Endodermal cell (in vitro differentiated cells): Measurements from ENCODE around the gene AHNAK. TPM values are rescaled to one million over a fixed set of nuclear protein-coding genes. Genes with fewer than 3 reads are reported as not detected.

Experiments
- DNase-seq: peaks from one replicate; pipeline ENCODE4 v3.0.0-alpha.2; 2017
- H3K27ac ChIP-seq: 2 replicates; pipeline ENCODE4 v1.5.1; 2013; ENCODE audit warnings: mild to moderate bottlenecking, low read depth, low read length, moderate library complexity
- H3K27me3 ChIP-seq: 2 replicates; pipeline ENCODE4 v1.6.1; 2013; ENCODE audit warnings: mild to moderate bottlenecking, low read length, moderate library complexity; ENCODE audit not compliant: insufficient read depth, control insufficient read depth, poor library complexity, severe bottlenecking
- H3K36me3 ChIP-seq: 2 replicates; pipeline ENCODE4 v1.7.0; 2013; ENCODE audit warnings: mild to moderate bottlenecking, low read length, moderate library complexity; ENCODE audit not compliant: control insufficient read depth, insufficient read depth
- H3K4me1 ChIP-seq: one replicate; pipeline ENCODE4 v1.7.0; 2013; ENCODE audit warnings: low read length; ENCODE audit not compliant: control insufficient read depth, insufficient read depth
- H3K4me3 ChIP-seq: 2 replicates; pipeline ENCODE4 v1.5.1; 2013; ENCODE audit warnings: mild to moderate bottlenecking, low read length, moderate library complexity
- H3K9ac ChIP-seq: 2 replicates; pipeline ENCODE4 v1.6.1; 2013; ENCODE audit warnings: mild to moderate bottlenecking, low read length, moderate library complexity; ENCODE audit not compliant: poor library complexity, severe bottlenecking; ENCODE audit errors: extremely low read depth
- H3K9me3 ChIP-seq: 2 replicates; pipeline ENCODE4 v1.6.1; 2013; ENCODE audit warnings: mild to moderate bottlenecking, low read length, moderate library complexity; ENCODE audit not compliant: control insufficient read depth
- H3K27ac Mint-ChIP-seq: 2 replicates; pipeline ENCODE4 v1.8.0; 2020; ENCODE audit warnings: mixed read lengths
- H3K27me3 Mint-ChIP-seq: 2 replicates; pipeline ENCODE4 v1.8.0; 2021; ENCODE audit warnings: mild to moderate bottlenecking, mixed read lengths; ENCODE audit not compliant: insufficient read depth
- H3K36me3 Mint-ChIP-seq: 2 replicates; pipeline ENCODE4 v1.8.0; 2020; ENCODE audit warnings: low read depth, mixed read lengths
- H3K4me1 Mint-ChIP-seq: 2 replicates; pipeline ENCODE4 v1.8.0; 2020; ENCODE audit warnings: mixed read lengths
- H3K4me3 Mint-ChIP-seq: 2 replicates; pipeline ENCODE4 v1.8.0; 2020; ENCODE audit warnings: mild to moderate bottlenecking, moderate library complexity, mixed read lengths
- H3K9me3 Mint-ChIP-seq: 2 replicates; pipeline ENCODE4 v1.8.0; 2020; ENCODE audit warnings: mild to moderate bottlenecking, mixed read lengths
- CTCF ChIP-seq: fragments of 200-600 bp; sonication (generic); conservative IDR thresholded peaks from 2 replicates; pipeline ENCODE4 v1.5.0; 2021; ENCODE audit warnings: antibody characterized with exemption, mild to moderate bottlenecking
- WGBS, 2 experiments: methylation state at CpG; one replicate each; pipeline versions ENCODE4 v1.1.5 to v1.1.7; 2013; ENCODE audit warnings: missing lambda C conversion rate in 2 of 2, mixed read lengths in 1 of 2; ENCODE audit not compliant: insufficient coverage in 1 of 2, insufficient read length in 1 of 2; 5-methylcytosine and 5-hydroxymethylcytosine counted together
- long read RNA-seq, 4 experiments: library from polyadenylated mRNA in 2 of 4; library from RNA in 1 of 4; library from capped mRNA in 1 of 4; stranded (forward) in 3 of 4; unstranded in 1 of 4; transcript quantifications; one replicate each; pipeline ENCODE4 v2.0.0, GENCODE V29; 2020 to 2021; ENCODE audit warnings: inconsistent platforms in 1 of 4
- polyA plus RNA-seq, 2 experiments: library from polyadenylated mRNA; stranded (reverse); fragments of 50-300 nt; gene quantifications; one replicate each; pipeline ENCODE4 v1.2.3, GENCODE V29; 2013
- total RNA-seq, 2 donors: library from RNA; stranded (reverse); fragmentation: NEBNext Ultra II Directional in 1 of 2; extraction: Animal tissue kit (Norgen Biotek cat#: 25700) in 1 of 2; gene quantifications; 2 replicates in 1 of 2; 3 replicates in 1 of 2; pipeline ENCODE4 v1.2.1, GENCODE V29; 2021

AHNAK gene
- total RNA-seq: 100 to 1,000 TPM; 109 to 165 TPM
- 18.4 TPM for polyA plus RNA-seq (2013, experiment 1 of 2)
- polyA plus RNA-seq (2013, experiment 2 of 2): 24.8 TPM
- long read RNA-seq, experiment 1, partial matches to known transcripts: 0 of 42 reads
- long read RNA-seq, experiment 1, other reads (novel, unspliced or antisense): 40 of 42 reads
- long read RNA-seq, experiment 2, full-length matches to known transcripts: 2 of 46 reads
- long read RNA-seq, experiment 2, partial matches to known transcripts: 0 of 46 reads
- long read RNA-seq, experiment 2, other reads (novel, unspliced or antisense): 44 of 46 reads
- long read RNA-seq, experiment 3, full-length matches to known transcripts: 182 of 200 reads
- long read RNA-seq, experiment 3, partial matches to known transcripts: 2 of 200 reads
- long read RNA-seq, experiment 3, other reads (novel, unspliced or antisense): 16 of 200 reads
- long read RNA-seq, experiment 4, full-length matches to known transcripts: 1 of 7 reads
- long read RNA-seq, experiment 4, partial matches to known transcripts: 0 of 7 reads
- long read RNA-seq, experiment 4, other reads (novel, unspliced or antisense): 6 of 7 reads

GRCh38 chr11:62546244-62546928 lies at the start of gene AHNAK:
Gene AHNAK, minus strand, starts transcription at chr11:62546806. Its CDS starts 10,708 bp downstream, at chr11:62536098.
- peaks cover 55% of the 10 kb centered on the region for H3K4me1 Mint-ChIP-seq
- H3K27me3 Mint-ChIP-seq: peaks cover 60% of the 10 kb centered on the region
- no peak for TF ChIP-seq CTCF
- peak within 1 kb of the TSS; percentile 81 for H3K9ac ChIP-seq
- peak within 1 kb of the TSS; percentile 89 for H3K27ac Mint-ChIP-seq
- no peak within 1 kb of the TSS for H3K27ac ChIP-seq
- H3K9me3 ChIP-seq: no peaks in the 10 kb centered on the region
- H3K4me3 ChIP-seq: peak within 1 kb of the TSS; percentile 88
- H3K36me3 ChIP-seq: no peaks in the 10 kb centered on the region
- peak within 1 kb of the TSS; percentile 92 for H3K4me3 Mint-ChIP-seq
- no peaks in the 10 kb centered on the region for H3K27me3 ChIP-seq
- H3K9me3 Mint-ChIP-seq: no peaks in the 10 kb centered on the region
- 0 to 2% methylated on average over 9 to 66 of the region's 69 CpGs for WGBS, 2 experiments
- DNase-seq: peak; percentile 90
- H3K36me3 Mint-ChIP-seq: peaks cover 2% of the 10 kb centered on the region
- peaks cover 20% of the 10 kb centered on the region for H3K4me1 ChIP-seq

GRCh38 chr11:62595124-62595523 lies 48.5 kb upstream of the AHNAK start:
- H3K4me3 Mint-ChIP-seq: no peak overlapping the region
- TF ChIP-seq CTCF: no peak
- WGBS, 2 experiments: 91 to 98% methylated on average over 8 of the region's 8 CpGs
- Histone ChIP-seq H3K4me3 (no peak overlapping the region), H3K36me3 (peaks cover 73% of the 10 kb centered on the region), H3K27ac (no peak overlapping the region), H3K9ac (no peak overlapping the region), H3K4me1 (peaks cover 10% of the 10 kb centered on the region), H3K27me3 (no peaks in the 10 kb centered on the region), H3K9me3 (no peaks in the 10 kb centered on the region)
- no peaks in the 10 kb centered on the region for H3K9me3 Mint-ChIP-seq
- H3K4me1 Mint-ChIP-seq: peaks cover 43% of the 10 kb centered on the region
- DNase-seq: peak; percentile 36
- peaks cover 70% of the 10 kb centered on the region for H3K36me3 Mint-ChIP-seq
- H3K27me3 Mint-ChIP-seq: no peaks in the 10 kb centered on the region
- no peak overlapping the region for H3K27ac Mint-ChIP-seq

- Mint-ChIP-seq H3K36me3 (peaks cover 60% of the 10 kb centered on the region), H3K4me3 (no peak overlapping the region), H3K4me1 (peaks cover 28% of the 10 kb centered on the region), H3K9me3 (no peaks in the 10 kb centered on the region), H3K27ac (no peak overlapping the region), H3K27me3 (no peaks in the 10 kb centered on the region)
- Histone ChIP-seq H3K4me1 (peaks cover 8% of the 10 kb centered on the region), H3K36me3 (peaks cover 64% of the 10 kb centered on the region), H3K9me3 (no peaks in the 10 kb centered on the region), H3K27ac (no peak overlapping the region), H3K9ac (no peak overlapping the region), H3K27me3 (no peaks in the 10 kb centered on the region), H3K4me3 (no peak overlapping the region)
- DNase-seq: peak; percentile 93
- TF ChIP-seq CTCF: peak; percentile 88
- WGBS, 2 experiments: 76% methylated on average over 9 to 13 of the region's 13 CpGs
Measured at GRCh38 chr11:62593434-62594044, 46.9 kb upstream of the AHNAK start.
